GM19240 (cell line): ENCODE measurements around the gene ATF3.

Source experiments
- DNase-seq: peaks from one replicate; pipeline ENCODE4 v3.0.0; 2011; ENCODE audit warnings: low spot score; ENCODE audit not compliant: insufficient read length

The ATF3 gene

DNA sequence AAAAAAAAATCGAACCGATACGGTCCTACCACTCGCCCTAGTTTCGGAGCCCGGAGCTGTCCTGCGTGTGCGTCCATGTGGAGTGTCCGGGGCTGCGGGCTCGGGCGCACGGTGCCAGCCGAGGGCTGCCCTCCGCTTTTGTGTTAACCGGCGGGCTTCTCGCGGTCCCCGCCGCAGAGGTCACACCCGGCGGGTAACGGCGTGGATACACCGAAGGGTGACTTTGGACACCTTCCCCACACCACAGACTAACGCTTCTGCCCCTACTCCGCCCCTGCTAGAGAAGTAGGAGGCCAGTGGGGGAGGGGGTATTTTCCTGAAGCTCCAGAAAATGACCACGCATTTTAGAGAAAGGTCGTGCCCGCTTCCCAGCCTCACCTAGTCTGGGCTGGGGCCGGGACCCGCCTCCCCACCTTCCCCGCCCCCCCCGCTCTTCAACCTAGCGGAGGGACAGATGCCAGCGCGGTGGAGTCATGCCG, 609 bp upstream of the ATF3 start:
- DNase-seq: no peak

DNA sequence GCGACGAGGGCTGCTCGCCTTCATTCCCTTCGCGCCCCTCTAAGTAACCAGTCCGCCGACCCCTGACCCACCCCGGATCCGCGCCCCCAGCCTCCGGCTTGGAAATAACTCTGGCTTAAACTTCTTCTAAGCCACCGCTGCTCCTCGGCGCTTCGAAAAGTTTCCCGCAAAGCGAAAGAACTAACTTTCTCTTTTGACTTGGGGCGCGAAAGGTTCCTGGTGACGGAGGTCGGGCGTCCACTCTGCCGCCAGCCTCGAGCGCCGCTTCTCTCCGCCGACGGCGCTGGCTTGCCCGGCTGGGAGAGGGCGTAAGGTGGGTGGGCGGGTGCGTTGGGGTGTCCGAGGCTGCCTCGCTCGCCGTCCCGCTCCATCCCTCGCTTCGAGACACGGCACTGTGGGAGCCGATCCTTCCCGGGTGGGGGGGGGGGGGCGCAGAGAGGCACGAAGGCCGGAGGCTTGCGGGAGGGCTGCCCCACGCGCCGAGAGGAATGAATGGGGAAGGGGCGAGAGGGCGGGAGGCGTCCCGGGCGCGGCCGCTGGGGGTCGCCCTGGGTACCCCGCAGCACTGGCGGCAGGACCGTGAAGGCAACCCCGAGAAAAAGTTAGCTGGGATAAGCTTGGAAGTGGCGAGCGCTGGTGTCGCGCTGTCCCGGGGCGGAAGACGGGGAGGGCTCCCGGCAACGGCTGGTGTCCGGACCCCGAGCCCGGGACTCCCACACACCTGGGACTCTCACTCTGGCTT, 569 bp downstream of the ATF3 start:
- no peak for DNase-seq

DNA sequence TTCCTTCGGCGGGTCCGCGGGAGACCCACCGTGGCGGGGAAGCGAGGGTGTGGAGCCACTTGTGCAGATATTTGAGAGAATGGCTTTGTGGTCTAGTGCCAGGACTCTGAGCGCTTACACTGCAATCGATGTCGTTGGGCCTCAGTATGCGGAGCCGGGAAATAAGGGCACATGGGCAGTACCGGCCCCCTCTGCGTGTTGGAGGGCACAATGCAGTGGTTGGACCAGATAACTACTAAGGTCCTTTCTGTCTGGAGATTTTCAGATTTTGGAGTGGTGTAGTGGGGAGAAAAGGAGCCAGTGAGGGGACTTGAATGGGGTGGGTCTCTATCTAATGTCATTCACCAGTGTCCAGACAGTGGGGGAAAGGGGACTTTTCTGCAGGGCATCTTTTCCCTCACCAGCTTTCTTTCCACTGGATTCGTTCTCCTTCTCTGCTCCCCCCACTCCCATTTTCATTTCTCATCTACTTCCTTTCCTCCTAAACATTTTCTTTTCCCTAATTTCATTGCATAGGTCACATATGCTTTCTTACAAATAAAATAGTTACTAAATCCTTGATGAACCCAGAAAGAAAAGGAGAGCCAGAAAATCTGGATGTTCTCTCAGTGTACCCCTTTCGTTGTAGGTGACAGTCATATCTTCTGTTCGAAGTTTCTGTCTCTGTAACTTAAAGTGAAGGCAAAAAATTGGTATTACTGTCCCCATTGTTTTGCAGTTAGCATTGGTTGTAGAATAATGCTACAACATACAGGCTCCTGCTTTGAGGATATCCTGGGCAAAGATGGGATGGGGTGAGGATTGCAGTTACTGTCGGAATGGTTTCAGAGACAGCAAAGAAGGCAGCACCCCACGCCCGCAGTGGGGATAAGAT, 1.4 kb downstream of the ATF3 start:
- DNase-seq: no peak

DNA sequence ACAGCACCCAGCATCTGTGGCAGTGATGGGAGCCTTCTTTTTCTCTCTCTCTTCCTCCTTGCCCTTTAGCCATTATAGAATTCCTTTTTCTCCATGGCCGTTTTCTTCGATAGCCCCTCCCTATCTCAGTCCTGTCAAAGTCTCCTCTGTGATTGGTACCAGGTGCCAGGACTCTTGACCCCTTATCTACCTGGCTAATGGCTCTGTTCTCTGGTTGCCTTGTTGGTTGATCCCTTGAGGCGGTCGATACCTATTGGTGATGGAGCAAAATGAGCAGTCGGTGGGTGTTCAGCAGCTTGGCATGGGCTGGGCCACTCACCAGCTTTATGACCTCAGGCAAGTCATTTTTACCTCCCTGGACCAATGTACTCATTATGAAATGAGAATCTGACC, 2.0 kb downstream of the ATF3 start:
- DNase-seq: no peak

DNA sequence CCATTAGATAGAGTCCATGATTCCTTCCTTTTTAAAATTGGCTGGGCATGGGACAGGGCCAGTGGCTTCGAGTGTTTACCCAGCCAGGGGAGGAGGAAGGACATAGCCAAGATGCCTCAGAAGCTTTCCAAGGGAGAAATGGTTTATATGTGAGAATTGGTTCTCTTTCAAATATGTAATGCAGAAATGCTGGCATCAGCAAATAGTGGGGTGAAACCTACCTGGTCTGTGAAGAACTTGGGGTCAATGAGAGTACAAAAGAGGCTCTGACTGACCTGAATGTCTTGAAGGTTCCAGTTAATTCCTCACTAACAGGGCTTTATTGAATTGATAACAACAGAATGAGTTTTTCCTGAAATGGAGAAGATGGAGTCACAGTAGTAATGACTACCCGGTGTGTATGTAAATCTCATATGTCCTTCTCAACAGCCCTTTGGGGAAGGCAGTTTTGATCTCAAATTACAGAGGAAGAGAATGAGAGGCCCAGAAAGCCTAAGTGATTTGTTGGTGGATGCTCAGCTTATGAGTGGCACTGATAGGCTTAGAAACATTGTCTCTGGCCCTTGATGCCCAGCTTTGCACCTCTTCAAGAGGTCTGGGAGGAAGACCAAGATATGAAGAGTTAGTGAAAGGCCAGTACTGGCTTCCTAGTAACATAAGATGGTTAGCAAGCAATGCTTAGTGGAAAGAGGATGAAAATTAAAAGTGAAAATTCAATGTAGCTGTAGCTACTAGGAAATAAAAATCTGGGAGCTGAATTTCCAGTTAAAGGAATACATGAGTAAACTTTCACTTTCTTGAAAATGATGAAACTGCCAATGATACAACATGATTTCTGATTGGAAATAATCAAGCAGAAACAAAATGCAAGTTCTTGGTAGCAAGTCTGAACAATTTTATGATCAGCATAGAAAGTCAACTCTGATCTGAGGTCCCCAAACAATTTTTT, 2.7 kb downstream of the ATF3 start:
- no peak for DNase-seq

DNA sequence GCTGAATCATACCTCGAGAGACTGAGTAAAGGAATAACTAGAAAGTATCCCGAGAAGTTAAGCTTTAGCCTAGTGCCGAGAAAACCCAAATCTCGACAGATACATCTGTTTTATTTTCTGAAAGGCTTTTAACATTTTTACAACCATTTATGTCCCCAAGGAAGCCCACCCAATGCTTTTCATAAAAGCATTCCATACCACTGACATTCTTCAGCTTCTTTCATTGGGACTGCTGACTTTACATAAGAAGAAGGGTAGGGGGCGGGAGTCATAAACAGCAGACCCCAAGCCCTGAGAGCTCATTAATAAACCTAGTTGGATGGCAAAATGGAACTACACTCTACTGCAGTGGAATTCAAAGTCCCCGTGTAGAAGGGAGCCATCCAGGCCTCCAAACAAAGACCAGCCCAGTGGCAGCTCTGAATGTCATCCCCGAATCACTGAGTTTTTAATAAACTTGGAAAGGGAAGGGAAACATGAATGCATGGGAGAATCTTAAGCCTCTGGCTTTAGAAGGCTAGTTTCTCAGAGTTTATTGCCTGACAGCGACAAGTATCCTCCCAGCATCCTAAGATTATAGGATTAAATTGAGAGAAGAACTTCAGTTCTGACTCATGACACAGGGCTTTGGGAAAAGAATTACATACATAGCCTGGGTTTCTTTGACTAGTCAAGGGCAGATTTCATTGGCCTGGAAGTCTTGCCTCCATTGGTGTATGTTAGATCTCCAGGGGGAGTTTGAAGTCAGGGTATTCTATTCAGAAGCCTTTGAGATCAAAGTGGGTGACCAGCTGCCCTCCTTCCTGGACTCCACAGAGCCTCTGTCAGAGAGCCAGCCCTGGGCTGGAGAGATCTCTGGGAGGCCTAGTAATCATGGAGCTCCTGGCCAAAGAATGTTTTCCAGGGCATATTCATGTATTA, 3.7 kb downstream of the ATF3 start:
- DNase-seq: no peak

DNA sequence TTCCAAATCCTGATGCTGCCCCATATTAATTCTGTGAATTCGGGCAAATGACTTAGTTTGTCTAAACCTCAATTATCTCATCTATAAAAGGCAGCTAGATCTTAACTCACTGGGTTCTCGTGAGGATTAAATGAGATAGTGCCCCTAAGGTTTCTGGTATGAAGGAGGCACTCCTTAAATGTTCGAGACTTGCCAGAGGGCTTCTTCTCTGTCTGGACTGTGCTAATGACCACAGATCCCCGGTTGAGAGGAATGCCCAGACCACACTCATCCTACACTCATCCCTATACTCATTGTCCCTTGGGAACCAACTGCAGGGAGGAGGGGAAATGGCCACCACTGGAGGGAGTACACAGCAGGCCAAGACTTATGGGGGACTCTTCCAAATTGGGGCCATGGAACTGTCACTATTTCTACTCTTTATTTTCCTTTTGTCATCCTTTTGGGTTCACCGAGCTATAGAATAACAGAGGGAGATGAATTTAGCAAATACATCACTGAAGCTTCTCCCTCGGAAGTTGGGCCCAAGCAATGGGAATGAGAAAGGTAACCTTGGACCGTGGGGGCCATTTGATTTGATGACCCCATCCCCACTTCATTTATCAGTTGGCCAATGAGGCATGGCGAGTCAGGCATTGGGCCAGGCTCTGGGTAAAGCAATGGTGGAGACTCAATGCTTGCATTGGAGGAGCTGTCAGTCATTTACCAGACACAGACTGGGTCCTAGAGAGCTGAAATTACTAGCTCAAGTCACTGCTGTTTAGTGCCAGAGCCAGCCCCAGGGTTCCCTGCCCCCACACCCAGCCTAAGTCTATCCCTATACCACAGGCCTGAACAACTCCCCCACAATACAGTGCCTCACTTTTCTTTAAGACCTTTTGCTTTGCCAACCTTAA, 5.1 kb downstream of the ATF3 start:
- no peak for DNase-seq

DNA sequence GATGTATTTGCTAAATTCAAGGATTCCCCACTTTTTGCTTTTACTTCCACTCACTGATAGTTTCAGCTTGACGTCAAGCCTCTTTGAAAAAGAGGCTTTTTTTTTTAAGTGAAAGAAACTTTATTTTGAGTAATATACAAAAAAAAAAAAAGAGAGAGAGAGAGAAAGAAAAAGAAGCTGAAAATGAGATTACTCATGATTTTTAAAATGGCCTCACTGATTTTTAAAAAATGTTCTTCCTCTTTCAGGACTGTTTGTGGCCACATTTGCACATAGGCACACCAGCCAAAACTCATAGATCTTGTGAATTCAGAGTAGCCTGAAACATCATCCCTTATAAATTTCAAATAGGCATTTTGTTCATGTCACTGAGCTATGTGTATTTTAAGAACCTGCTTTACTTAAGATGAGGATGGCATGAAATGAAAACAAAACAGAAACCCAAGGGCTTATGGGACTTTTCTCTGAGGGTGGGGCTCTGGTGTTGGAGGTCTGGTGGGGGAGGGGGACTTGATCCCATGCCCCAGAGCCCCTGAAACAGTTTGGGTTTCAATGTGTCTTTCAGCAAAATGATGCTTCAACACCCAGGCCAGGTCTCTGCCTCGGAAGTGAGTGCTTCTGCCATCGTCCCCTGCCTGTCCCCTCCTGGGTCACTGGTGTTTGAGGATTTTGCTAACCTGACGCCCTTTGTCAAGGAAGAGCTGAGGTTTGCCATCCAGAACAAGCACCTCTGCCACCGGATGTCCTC, 6.1 kb downstream of the ATF3 start:
- no peak for DNase-seq

DNA sequence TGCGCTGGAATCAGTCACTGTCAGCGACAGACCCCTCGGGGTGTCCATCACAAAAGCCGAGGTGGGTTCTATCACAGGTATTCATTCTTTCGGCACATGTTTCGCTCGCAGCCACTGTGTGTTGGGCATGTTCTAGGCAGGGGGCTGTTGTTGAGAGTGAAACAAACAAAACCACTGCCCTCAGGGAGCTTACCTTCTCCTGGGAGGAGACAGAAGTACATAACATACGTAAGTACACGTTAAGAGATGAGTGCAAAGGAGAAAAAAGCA, 6.6 kb downstream of the ATF3 start:
- DNase-seq: no peak

DNA sequence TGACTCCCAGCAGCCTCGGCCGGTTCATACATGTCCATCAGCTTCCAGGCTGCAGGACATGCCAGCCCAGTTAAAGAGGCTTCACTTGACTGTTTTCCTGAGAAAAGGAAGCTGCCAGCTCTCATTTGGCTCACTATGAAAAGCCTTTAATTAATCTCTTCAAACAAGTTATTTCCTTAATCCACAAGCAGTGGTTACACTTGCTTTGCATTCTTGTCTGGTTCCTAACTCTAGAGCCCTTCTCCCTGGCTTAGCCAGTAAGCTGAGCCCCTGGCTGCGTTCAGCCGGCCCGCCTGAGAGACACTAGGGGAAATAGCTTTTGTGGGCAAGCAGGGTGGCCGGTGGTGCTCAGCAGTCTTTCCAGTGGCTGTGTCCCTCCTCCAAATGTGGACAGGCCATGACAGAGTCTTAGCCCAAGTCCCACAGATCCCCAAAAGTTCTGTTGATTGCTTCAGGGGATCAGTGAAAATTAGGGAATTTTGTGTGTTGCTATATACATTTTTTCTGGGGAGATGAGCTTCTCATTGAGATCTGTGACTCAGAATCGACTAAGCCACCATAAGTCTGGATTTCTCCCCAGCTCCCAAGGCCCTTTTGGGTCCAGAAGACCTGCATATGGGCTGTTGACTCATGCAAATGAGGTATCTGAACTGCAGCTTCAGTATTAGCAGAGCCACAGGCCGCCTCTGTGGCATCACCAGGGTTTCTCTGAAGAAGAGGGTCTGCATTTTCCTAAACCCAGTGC, 10.1 kb downstream of the ATF3 start:
- DNase-seq: no peak

DNA sequence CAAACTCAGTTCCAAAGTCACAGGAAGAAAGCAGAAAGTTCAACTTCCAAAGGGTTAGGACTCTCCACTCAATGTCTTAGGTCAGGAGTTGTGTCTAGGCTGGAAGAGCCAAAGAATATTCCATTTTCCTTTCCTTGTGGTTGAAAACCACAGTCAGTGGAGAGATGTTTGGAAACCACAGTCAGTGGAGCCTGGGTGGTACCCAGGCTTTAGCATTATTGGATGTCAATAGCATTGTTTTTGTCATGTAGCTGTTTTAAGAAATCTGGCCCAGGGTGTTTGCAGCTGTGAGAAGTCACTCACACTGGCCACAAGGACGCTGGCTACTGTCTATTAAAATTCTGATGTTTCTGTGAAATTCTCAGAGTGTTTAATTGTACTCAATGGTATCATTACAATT, 11.7 kb downstream of the ATF3 start:
- DNase-seq: no peak

DNA sequence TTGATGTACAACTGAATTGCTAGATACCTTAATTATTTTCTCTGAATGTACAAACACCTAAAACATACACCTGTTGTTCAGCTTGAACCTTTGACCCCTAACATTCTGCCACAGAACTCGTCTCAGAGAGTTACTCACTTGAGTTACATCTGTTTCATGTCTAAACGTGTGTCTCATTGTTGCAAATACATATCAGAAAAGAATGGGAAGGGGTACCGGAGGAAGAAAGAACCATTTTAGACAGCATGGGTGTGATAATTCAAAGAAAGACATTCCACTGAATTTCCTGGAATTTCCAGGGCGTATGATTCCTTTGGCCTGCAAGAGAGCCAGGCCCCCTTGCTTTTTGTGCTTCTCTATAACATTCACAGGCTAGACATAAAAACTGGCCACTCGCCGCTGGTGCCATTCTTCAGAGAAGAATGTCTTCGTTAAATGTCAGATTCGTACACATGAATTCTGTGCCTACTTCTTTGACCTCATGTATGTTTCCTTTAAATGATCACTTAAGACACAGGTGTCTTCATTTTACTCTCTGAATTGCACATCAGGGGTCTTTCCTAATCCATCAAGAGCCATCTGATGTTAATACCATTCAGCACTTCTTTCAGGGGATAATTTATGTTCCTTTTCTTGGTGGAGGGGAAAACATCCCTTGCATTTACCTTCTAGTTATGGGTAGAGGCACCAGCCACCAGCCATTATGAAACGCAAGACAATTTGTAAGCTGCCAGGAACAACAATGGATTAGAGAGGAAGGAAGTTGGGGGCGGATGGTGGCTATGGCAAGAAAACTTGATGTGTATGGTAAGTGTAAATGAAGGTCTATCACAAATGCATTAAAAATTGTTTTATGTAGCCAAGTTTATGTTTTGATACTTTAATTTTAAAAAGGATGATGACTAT, 12.7 kb downstream of the ATF3 start:
- DNase-seq: no peak

DNA sequence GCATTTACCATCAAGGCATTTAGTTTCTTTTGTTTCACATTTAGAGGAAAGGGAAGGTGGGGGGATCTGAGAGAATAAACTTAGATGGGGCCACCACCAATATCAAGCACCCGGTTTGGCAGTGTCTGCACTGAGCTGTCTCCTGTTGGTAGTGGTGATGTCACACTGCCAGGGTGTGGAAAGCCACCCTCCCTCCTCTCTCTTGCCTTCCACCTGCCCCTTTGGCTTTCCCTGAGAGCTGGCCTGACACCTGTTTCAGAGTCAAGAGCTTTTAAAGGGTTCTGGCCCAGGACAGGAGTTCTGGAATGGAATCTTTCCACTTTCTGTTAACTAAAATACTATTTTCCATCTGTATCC, 13.4 kb downstream of the ATF3 start:
- no peak for DNase-seq

DNA sequence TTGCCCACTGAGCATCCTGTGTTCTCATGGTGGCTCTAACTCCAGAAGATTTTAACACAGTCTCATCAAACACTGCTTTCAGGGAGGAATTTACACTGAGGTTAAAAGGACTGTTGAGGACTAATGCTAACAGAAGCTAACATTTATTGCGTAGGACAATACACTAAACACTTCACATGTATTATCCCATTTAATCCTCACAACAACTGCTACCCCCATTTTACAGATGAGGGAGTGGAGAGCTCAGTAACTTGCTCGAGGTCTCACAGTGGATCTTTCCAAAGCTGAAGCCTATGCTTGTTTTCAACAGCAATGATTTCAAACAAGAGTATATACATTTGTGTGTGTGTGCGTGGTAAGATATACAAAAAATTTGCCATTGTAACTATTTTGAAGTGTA, 13.9 kb downstream of the ATF3 start:
- DNase-seq: no peak

DNA sequence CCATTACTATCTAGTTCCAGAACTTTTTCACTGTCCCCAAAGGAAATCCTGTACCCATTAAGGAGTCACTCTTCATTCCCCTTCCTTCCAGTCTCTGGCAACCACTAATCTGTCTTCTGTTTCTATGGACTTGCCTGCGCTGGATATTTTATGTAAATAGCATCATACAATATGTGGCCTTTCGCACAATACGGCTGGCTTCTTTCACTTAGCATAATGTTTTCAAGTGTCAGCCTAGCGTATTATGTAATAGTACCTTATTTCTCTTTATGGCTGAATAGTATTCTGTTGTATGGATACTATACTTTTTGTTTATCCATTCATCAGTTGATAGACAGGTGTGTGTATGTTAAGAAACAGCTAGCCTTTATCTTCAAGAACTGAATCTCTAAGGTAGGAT, 14.3 kb downstream of the ATF3 start:
- no peak for DNase-seq

DNA sequence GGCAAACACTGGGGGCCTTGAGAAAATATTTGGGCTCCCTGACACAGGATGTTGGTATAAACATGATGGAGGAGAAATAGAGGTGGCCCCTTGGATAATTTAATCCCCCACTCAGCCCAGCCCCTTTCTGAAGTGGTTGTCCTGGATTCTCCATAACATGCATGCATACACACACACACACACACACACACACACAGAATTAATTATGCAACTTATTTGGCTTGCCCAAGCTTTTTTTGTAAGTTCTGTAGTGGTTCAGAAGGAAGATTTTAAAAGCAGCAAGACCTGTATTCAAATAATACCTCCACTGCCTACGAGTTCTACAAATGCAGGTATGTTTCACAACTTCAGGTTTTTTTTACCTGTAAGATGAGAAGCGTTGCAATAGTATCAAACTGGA, 15.0 kb downstream of the ATF3 start:
- DNase-seq: no peak

DNA sequence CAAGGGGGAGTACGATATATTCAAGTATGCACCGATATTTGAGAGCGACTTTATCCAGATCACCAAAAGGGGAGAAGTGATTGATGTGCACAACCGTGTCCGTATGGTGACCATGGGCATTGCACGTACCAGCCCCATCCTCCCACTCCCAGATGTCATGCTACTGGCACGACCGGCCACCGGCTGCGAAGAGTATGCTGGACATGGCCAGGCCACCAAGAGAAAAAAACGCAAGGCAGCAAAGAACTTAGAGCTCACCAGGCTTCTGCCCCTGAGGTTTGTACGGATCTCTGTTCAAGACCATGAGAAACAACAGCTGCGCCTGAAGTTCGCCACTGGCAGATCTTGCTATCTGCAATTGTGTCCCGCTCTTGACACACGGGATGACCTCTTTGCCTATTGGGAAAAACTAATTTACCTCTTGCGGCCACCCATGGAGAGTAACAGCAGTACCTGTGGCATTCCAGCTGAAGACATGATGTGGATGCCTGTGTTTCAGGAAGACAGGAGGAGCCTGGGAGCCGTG, 16.5 kb downstream of the ATF3 start:
- no peak for DNase-seq
